Esophagus squamous epithelium (tissue), 4 donors: Measurements from ENCODE around the gene RNF208.

Experiments used
- POLR2A ChIP-seq, 4 donors: fragments of 450-650 bp; IDR thresholded peaks; one replicate each; pipeline ENCODE4 v1.6.1; 2017; ENCODE audit warnings: antibody characterized with exemption in 4 of 4, mild to moderate bottlenecking in 4 of 4, moderate library complexity in 3 of 4
- TF ChIP-seq, protein P1 (sequence below), 6 experiments: fragments of 450-650 bp in 4 of 6; fragments of 200-600 bp in 2 of 6; sonication (generic) in 2 of 6; IDR thresholded peaks; one replicate each; pipeline ENCODE4 v1.5.1; 2016 to 2019; ENCODE audit warnings: antibody characterized with exemption in 6 of 6, mild to moderate bottlenecking in 4 of 6, moderate library complexity in 4 of 6

DNA sequence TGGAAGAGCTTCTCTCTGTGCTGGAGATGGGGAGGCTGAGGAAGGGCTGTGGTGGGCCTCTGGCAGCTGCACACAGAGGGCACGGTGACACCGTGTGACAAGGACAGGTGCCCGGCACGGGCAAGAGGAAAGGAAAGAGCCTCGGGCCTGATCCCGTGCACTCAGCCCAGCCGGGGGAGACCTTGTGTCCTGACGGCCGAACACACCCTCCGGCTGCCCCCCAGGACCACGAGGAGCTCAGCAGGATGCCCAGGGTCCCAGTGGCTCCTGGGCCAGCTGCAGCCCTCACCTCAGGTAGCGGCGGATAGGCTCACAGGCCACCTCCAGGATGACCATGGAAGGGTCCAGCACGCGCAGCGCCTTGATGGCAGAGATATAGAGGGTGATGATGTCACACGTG is 39.2 kb downstream of the RNF208 start:
- TF ChIP-seq, protein P1, sequence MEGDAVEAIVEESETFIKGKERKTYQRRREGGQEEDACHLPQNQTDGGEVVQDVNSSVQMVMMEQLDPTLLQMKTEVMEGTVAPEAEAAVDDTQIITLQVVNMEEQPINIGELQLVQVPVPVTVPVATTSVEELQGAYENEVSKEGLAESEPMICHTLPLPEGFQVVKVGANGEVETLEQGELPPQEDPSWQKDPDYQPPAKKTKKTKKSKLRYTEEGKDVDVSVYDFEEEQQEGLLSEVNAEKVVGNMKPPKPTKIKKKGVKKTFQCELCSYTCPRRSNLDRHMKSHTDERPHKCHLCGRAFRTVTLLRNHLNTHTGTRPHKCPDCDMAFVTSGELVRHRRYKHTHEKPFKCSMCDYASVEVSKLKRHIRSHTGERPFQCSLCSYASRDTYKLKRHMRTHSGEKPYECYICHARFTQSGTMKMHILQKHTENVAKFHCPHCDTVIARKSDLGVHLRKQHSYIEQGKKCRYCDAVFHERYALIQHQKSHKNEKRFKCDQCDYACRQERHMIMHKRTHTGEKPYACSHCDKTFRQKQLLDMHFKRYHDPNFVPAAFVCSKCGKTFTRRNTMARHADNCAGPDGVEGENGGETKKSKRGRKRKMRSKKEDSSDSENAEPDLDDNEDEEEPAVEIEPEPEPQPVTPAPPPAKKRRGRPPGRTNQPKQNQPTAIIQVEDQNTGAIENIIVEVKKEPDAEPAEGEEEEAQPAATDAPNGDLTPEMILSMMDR (IDR thresholded peaks at IDR 0.05): no peak
- no peak for TF ChIP-seq POLR2A (IDR thresholded peaks at IDR 0.05)
